ENCODE measurements around the gene RGCC.

DNA sequence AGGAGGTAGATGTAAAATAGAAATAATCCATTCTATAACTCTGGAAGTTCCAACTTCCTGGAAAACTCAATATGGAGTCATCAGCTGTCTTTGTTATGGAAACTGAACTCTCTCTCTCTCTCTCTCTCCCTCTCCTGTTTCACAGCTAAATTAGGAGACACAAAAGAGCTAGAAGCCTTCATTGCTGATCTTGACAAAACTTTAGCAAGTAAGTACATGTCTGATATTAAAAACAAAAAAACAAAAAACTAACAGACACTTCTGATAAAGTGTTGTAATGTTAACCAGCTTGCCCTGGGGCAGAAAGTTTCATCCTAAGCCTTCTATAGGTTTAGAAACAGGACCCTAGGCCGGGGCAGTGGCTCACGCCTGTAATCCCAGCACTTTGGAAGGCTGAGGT is 11.3 kb downstream of the RGCC start:
- no peak for TF ChIP-seq POLR2A (IDR thresholded peaks at IDR 0.05)
- TF ChIP-seq, protein P1, sequence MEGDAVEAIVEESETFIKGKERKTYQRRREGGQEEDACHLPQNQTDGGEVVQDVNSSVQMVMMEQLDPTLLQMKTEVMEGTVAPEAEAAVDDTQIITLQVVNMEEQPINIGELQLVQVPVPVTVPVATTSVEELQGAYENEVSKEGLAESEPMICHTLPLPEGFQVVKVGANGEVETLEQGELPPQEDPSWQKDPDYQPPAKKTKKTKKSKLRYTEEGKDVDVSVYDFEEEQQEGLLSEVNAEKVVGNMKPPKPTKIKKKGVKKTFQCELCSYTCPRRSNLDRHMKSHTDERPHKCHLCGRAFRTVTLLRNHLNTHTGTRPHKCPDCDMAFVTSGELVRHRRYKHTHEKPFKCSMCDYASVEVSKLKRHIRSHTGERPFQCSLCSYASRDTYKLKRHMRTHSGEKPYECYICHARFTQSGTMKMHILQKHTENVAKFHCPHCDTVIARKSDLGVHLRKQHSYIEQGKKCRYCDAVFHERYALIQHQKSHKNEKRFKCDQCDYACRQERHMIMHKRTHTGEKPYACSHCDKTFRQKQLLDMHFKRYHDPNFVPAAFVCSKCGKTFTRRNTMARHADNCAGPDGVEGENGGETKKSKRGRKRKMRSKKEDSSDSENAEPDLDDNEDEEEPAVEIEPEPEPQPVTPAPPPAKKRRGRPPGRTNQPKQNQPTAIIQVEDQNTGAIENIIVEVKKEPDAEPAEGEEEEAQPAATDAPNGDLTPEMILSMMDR (IDR thresholded peaks at IDR 0.05): no peak
